ENCODE measurements around the gene PAGR1.

PAGR1 gene

DNA sequence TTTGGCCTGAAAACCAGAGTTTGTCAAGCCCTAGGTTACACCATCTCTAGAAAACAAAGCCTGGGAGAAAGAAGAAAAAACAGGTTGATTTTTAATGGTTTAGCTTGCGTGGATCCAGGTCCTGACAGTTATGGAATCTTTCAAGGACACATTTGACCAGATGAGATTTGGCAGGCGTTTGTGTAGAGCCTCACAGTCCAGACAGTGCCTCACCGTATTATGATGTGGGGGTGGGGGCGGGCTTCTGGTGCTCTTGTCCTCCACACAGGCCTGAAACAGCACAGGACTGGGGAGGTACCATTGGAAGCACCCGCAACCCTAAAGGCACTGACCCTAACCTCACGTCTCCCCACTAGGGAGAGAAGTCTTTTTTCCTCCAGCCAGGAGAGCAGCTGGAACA lies 23.9 kb downstream of the PAGR1 start:
- no peak for ATAC-seq

DNA sequence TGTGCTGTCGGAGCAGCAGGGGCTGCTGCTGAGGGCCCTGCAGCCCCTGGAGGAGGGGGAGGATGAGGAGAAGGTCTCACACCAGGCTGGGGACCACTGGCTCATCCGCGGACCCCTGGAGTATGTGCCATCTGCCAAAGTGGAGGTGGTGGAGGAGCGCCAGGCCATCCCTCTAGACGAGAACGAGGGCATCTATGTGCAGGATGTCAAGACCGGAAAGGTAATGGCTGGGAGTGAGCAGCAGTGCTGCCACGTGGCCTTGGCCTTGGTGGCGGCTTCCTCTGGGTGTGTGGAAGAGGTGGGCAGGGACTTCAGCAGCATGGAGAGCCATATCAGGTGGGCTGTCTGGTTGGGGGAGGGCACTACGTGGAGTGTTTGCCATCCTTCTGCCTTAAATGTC lies 24.3 kb downstream of the PAGR1 start:
- no peak for ATAC-seq
- no peak for TF ChIP-seq OSR1 (CRISPR knock-in tag; IDR thresholded peaks at IDR 0.05)
- no peak for TF ChIP-seq ZNF8 (CRISPR knock-in tag; IDR thresholded peaks at IDR 0.05)
- TF ChIP-seq, protein P1, sequence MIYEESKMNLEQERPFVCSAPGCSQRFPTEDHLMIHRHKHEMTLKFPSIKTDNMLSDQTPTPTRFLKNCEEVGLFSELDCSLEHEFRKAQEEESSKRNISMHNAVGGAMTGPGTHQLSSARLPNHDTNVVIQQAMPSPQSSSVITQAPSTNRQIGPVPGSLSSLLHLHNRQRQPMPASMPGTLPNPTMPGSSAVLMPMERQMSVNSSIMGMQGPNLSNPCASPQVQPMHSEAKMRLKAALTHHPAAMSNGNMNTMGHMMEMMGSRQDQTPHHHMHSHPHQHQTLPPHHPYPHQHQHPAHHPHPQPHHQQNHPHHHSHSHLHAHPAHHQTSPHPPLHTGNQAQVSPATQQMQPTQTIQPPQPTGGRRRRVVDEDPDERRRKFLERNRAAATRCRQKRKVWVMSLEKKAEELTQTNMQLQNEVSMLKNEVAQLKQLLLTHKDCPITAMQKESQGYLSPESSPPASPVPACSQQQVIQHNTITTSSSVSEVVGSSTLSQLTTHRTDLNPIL (CRISPR knock-in tag; IDR thresholded peaks at IDR 0.05; ENCODE audit: low read depth): no peak
- no peak for TF ChIP-seq SNAI2 (CRISPR knock-in tag; IDR thresholded peaks at IDR 0.05)
- TF ChIP-seq TCF4 (CRISPR knock-in tag; IDR thresholded peaks at IDR 0.05; ENCODE audit: borderline replicate concordance): no peak
- TF ChIP-seq ZFP3 (CRISPR knock-in tag; IDR thresholded peaks at IDR 0.05): no peak
- no peak for TF ChIP-seq GLIS3 (CRISPR knock-in tag; IDR thresholded peaks at IDR 0.05)
- no peak for TF ChIP-seq ZC3H10 (CRISPR knock-in tag; IDR thresholded peaks at IDR 0.05)
- TF ChIP-seq CSDC2 (CRISPR knock-in tag; IDR thresholded peaks at IDR 0.05): no peak
- TF ChIP-seq ZNF565 (CRISPR knock-in tag; conservative IDR thresholded peaks at IDR 0.05; ENCODE audit: low read depth): no peak
- TF ChIP-seq, protein P2, sequence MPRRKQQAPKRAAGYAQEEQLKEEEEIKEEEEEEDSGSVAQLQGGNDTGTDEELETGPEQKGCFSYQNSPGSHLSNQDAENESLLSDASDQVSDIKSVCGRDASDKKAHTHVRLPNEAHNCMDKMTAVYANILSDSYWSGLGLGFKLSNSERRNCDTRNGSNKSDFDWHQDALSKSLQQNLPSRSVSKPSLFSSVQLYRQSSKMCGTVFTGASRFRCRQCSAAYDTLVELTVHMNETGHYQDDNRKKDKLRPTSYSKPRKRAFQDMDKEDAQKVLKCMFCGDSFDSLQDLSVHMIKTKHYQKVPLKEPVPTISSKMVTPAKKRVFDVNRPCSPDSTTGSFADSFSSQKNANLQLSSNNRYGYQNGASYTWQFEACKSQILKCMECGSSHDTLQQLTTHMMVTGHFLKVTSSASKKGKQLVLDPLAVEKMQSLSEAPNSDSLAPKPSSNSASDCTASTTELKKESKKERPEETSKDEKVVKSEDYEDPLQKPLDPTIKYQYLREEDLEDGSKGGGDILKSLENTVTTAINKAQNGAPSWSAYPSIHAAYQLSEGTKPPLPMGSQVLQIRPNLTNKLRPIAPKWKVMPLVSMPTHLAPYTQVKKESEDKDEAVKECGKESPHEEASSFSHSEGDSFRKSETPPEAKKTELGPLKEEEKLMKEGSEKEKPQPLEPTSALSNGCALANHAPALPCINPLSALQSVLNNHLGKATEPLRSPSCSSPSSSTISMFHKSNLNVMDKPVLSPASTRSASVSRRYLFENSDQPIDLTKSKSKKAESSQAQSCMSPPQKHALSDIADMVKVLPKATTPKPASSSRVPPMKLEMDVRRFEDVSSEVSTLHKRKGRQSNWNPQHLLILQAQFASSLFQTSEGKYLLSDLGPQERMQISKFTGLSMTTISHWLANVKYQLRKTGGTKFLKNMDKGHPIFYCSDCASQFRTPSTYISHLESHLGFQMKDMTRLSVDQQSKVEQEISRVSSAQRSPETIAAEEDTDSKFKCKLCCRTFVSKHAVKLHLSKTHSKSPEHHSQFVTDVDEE (CRISPR knock-in tag; IDR thresholded peaks at IDR 0.05): no peak
- TF ChIP-seq PPARA (CRISPR knock-in tag; IDR thresholded peaks at IDR 0.05; ENCODE audit: borderline replicate concordance): no peak
- TF ChIP-seq ZFP30 (CRISPR knock-in tag; IDR thresholded peaks at IDR 0.05): no peak
- no peak for TF ChIP-seq TOX (CRISPR knock-in tag; IDR thresholded peaks at IDR 0.05; ENCODE audit: borderline replicate concordance)
- no peak for TF ChIP-seq RARB (CRISPR knock-in tag; IDR thresholded peaks at IDR 0.05)
- no peak for TF ChIP-seq ZNF70 (CRISPR knock-in tag; IDR thresholded peaks at IDR 0.05)
- TF ChIP-seq ESRRG (CRISPR knock-in tag; IDR thresholded peaks at IDR 0.05): no peak
- TF ChIP-seq ISL1 (CRISPR knock-in tag; IDR thresholded peaks at IDR 0.05): no peak
- TF ChIP-seq, protein P3, sequence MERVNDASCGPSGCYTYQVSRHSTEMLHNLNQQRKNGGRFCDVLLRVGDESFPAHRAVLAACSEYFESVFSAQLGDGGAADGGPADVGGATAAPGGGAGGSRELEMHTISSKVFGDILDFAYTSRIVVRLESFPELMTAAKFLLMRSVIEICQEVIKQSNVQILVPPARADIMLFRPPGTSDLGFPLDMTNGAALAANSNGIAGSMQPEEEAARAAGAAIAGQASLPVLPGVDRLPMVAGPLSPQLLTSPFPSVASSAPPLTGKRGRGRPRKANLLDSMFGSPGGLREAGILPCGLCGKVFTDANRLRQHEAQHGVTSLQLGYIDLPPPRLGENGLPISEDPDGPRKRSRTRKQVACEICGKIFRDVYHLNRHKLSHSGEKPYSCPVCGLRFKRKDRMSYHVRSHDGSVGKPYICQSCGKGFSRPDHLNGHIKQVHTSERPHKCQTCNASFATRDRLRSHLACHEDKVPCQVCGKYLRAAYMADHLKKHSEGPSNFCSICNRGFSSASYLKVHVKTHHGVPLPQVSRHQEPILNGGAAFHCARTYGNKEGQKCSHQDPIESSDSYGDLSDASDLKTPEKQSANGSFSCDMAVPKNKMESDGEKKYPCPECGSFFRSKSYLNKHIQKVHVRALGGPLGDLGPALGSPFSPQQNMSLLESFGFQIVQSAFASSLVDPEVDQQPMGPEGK (CRISPR knock-in tag; IDR thresholded peaks at IDR 0.05; ENCODE audit: borderline replicate concordance): no peak
- TF ChIP-seq BACH2 (CRISPR knock-in tag; IDR thresholded peaks at IDR 0.05; ENCODE audit: borderline replicate concordance): no peak

More for the DNA sequence above, 23.9 kb downstream of the PAGR1 start:
- TF ChIP-seq, protein P3 (CRISPR knock-in tag; IDR thresholded peaks at IDR 0.05; ENCODE audit: borderline replicate concordance): no peak
- TF ChIP-seq ZC3H10 (CRISPR knock-in tag; IDR thresholded peaks at IDR 0.05): no peak
- TF ChIP-seq, protein P1 (CRISPR knock-in tag; IDR thresholded peaks at IDR 0.05; ENCODE audit: low read depth): no peak
- TF ChIP-seq PPARA (CRISPR knock-in tag; IDR thresholded peaks at IDR 0.05; ENCODE audit: borderline replicate concordance): no peak
- no peak for TF ChIP-seq OSR1 (CRISPR knock-in tag; IDR thresholded peaks at IDR 0.05)
- TF ChIP-seq BACH2 (CRISPR knock-in tag; IDR thresholded peaks at IDR 0.05; ENCODE audit: borderline replicate concordance): no peak
- TF ChIP-seq ARNTL (CRISPR knock-in tag; IDR thresholded peaks at IDR 0.05; ENCODE audit: borderline replicate concordance, low read depth): no peak
- TF ChIP-seq, protein P4, sequence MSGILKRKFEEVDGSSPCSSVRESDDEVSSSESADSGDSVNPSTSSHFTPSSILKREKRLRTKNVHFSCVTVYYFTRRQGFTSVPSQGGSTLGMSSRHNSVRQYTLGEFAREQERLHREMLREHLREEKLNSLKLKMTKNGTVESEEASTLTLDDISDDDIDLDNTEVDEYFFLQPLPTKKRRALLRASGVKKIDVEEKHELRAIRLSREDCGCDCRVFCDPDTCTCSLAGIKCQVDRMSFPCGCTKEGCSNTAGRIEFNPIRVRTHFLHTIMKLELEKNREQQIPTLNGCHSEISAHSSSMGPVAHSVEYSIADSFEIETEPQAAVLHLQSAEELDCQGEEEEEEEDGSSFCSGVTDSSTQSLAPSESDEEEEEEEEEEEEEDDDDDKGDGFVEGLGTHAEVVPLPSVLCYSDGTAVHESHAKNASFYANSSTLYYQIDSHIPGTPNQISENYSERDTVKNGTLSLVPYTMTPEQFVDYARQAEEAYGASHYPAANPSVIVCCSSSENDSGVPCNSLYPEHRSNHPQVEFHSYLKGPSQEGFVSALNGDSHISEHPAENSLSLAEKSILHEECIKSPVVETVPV (CRISPR knock-in tag; IDR thresholded peaks at IDR 0.05): no peak
- TF ChIP-seq ESRRG (CRISPR knock-in tag; IDR thresholded peaks at IDR 0.05): no peak
- TF ChIP-seq, protein P2 (CRISPR knock-in tag; IDR thresholded peaks at IDR 0.05): no peak

Data from SK-N-SH treated with all-trans-retinoic acid at 6 μM for 48 hours (cell line).